NCI-H1105 treated with DMSO at 0.1 percent for 48 hours (cell line): Measurements from ENCODE around the gene RAPGEF1.

Experiments
- DNase-seq: peaks from one replicate; lab custom pipeline; 2025; lab: John Stamatoyannopoulos, UW

The RAPGEF1 gene

DNA sequence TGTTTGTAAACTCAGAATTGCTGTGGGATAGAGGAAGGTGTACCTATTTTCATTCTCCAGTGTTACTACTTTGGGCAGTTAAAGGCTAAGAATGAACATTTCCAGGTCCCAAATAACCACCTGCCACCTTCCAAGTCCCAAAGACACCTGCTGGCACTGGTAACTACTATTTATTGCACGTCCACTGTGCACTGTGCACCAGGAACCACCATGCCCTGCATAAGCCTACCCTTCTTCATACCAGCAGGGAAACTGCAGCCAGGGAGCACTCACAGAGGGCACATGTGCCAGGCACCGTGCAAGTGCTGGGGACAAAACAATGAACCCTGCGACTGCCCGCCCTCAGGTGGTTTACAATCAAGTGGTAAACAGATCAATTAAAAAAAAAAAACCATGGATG lies 34.9 kb downstream of the RAPGEF1 start:
- no peak for DNase-seq

DNA sequence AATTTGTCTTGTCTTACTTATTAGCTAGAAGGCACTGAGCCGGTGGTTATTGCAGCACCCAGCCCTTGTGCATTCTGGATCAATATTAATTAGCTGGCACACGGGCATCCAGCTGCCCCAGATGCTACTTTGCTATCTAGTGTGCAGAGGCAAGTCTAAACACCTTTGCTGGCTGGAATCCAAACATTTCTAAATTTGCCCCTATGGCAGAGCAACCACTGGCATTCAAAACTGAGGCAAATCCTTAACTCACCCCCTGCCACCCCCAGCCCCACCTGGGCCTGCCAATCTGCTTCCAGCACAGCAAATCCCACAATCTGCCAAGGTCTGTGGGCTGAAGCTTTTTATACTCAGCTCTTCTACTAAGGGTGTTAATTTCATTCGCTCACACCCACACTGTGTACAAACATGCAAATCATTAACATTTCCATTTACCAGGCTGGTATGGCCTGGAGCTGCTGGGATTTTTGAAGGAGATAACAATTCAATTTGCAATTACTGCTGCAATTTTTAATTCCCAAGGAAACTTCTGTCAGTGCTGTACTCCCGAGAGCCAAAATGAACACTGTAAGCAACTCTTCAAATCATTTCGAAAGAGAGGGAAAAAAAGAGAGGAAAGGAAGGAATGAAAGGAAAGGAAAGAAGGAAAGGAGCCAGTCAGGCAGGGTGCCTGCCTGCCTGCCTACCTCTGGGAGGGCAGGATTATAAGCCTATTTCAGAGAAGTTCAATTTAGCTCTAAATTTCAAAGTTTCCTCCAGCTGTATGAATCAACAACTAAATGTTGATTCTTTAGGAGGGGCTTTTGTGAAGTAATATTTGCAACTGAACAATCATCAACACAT lies 35.5 kb downstream of the RAPGEF1 start:
- peak; percentile 96 for DNase-seq

DNA sequence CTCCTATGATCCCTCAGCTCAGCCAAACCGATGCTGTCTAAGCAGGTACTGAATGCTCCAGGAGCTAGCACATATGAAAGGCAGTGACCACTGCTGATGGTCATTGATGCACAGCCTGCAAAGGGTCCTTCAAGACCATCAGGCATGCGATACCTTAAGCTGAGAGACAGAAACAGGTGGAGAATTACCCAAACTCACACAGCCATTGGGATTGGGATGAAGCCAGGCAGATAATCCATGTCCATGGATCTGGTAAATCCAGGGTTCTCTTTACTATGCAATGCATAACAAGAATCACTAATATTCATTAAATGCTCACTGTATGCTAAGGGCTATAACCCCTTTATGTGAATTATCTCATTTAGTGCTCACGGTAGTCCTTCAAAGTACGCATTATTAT lies 36.2 kb downstream of the RAPGEF1 start:
- DNase-seq, result no peak

DNA sequence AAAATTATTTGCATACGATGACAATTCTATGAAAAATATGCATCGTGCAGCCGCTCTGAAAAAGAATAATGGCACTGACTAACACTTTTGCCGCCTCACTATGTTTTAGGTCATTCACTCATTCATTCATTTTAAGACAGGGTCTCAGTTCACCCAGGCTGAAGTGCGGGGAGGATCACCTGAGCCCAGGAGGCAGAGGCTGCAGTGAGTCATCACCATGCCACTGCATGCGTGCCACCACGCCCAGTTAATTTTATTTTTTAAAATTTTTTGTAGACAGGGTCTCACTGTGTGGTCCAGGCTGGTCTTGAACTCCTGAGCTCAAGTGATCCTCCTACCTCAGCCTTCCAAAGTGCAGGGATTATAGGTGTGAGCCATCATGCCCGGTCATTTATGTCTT lies 37.0 kb downstream of the RAPGEF1 start:
- no peak for DNase-seq

DNA sequence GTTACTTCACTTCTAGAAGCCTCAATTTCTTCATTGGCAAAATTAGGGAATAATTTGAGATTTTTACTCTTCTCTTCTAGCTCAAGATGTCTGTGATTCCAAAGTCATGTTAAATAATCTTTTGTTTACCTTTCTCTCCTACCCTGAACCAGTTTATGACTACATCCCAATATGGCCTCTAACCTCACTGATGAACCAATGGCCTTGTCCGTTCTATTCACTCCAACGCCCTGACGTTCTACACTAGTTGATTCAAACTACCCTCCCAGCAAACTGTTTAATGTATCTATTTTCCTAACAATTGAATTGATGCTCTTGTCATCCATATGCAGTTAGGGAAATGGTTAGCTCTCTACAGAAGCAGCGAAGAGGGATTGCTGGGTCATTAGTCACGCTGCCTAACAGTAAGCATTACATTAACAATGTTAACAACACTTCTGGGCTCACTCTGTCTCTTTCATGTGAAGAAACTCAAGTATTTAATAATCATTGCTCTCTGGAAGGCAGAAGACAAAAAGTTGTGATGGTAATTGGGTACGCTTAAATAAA lies 38.0 kb downstream of the RAPGEF1 start:
- DNase-seq, result no peak

DNA sequence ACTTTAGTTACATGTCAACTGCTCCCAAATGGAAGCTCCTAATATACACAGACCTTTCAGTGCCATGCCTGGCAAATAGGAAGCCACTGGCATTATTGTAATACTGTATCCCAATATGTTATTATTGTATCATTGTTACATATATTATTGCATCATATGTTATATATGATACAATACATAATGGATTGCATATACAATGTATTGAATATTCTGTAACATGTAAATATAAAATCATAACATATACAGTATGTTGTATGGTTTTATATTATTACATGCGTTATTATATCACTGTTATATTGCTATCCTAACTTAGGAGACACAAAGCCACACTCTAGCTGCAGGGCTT lies 38.5 kb downstream of the RAPGEF1 start:
- no peak for DNase-seq

DNA sequence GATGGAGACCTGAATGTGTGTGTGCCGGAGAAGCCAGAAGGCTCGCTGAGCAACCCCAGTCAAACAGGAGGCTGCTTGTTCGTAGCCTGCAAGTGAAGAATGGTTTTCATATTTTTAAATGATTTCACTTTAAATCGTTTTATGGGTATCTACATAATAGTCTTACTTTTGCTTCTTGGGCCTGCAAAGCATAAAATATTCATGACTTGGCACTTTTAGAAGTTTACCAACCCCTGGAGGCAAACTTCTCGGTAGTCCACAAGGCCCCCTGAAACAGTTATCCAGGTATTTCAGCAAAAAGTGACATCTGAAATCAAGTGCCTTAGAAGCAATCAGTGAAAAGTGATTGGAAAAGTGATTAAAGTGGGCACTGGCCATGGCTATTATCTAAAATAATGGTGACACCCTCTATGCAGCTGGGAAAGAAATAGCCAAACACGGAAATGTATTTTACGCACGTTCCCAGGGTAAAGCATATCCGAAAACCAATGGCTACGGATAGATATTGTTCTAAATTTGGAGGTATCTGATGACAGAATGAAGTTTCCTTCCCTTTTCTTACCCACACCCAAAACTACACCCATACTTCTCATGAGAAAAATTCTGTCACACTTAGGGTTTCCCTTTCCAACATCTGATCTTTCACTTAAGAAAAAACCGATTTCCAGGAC lies 39.0 kb downstream of the RAPGEF1 start:
- no peak for DNase-seq

DNA sequence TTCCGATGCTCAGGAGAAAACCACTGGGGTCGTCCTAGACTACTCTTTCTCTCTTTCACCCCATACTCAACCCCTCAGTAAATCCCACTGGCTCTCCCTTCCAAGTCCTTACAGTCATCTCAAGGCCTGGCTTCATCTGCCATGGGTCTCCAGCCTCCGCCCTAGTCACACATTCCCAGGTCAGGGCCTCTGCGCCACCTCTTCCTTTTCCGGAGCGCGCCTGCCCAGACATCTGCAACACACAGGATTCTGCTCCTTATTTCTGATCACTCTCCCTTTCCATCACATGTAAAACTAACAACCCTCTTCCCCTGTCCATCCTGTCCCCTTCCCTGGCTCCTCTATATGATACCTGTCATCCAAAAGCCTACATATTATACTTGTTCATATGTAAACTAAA lies 39.8 kb downstream of the RAPGEF1 start:
- DNase-seq, result no peak

DNA sequence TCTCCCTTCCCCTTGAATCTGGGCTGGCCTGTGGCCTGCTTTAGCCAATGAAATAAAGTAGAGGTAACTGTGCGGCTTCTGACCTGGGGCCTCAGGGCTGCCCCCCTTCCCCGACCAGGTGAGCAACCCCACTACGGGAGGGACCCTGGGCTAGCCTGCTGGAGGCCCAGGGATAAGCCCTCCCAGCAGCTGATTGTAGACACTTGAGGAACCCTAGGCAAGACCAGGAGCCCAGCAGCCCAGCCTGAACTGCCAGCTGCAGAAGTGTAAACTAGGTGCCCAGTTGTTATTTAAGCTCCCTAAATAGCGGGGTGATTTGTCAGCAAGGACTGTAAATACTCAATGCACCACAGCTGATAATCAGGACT lies 41.3 kb downstream of the RAPGEF1 start:
- DNase-seq, result no peak

DNA sequence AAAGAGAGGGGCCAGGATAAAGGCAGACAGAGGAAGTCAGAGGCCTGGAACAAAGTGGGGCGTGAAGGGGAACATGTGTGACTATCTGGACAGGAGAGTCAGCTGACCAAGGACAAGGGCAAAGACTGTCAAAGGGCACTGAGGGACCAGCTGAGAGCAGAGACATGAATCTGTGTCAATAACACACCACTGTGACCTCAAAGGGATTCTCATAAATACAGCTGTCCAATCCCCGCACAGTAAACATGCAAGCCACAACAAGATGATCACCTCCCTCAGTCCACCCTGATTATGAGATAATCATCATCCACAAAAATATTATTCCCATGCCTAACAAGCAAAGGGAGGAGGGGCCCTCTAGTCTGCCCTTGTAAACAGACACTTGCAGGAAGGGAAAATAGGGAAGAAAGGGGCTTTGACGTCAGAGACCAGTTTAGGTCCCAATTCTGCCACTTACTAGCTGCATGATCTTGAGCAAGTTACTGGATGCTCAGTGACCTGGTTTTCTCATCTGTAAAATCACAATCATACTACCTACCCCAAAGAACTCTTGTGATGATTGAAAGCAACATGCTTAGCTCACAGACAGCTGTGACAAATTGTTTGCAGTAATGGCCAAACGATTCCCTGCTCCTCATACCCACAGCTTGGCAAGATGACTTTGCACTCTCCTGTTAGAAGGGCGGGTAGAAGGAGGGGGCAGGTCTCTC lies 41.8 kb downstream of the RAPGEF1 start:
- DNase-seq, result no peak

DNA sequence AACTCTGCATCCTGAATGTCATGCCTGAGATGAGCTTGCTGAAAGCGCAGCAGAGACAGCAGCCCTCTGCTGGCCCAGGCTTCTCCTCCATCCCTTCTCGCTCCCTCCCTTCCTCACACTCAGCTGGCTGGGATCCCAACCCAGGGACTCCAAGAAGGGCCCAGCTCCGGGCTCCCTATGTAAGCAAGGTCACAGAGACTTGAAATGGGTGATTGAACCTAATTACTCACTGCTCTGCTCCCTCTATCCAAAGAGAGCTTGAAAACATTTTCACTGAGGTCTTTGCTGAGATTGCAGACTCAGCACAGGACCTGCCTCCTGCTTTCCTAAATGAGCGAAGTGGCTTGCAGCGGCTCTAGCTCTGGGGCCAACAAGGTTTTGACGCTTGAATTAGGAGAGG lies 42.8 kb downstream of the RAPGEF1 start:
- peak; percentile 6 for DNase-seq

DNA sequence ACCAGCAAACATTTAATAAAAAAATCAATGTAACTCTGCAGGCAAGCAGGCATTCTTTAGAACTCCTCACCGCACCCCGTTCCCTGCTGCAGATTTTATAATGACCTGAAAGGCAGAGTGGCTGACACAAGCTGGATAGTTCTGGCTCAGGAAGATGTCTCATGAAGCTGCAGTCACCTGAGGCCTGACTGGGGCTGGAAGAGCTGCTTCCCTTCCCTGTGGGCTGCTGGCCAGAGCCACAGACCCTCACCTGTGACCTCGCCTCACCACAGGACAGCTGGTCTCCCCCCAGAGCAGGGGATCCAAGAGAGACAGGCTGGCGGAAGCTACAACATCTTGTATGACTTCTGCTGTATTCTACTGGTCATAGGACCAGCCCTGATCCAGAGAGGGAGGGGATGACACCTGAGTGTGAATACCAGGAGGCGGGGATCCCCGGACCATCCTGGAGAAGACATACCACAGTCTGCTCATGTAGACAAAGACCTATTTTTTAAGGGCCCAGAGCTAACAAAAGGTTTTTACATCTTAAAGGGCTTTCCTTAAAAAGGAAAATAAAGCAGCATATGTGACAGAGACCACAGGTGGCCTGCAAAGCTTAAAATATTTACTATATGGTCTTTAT lies 43.9 kb downstream of the RAPGEF1 start:
- DNase-seq, result no peak

DNA sequence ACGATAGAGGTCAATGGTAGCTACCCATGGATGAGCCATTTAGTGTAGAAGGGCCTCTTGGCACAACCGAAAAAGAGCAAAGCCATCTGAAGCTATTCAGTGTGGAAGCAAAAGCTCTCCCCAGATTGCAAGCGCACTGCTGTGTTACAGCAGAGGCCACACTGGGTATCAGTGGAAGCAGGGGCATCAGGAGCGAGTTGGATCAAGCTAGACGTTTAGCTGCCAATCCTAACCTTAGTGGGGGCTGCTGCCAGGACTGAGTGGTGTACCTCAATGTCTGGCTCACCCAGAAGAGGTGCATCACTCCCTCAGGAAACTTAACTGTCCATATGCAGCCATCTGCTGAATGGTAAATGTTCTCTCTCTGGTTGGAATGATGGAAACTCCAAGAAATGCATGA lies 44.5 kb downstream of the RAPGEF1 start:
- DNase-seq, result no peak

DNA sequence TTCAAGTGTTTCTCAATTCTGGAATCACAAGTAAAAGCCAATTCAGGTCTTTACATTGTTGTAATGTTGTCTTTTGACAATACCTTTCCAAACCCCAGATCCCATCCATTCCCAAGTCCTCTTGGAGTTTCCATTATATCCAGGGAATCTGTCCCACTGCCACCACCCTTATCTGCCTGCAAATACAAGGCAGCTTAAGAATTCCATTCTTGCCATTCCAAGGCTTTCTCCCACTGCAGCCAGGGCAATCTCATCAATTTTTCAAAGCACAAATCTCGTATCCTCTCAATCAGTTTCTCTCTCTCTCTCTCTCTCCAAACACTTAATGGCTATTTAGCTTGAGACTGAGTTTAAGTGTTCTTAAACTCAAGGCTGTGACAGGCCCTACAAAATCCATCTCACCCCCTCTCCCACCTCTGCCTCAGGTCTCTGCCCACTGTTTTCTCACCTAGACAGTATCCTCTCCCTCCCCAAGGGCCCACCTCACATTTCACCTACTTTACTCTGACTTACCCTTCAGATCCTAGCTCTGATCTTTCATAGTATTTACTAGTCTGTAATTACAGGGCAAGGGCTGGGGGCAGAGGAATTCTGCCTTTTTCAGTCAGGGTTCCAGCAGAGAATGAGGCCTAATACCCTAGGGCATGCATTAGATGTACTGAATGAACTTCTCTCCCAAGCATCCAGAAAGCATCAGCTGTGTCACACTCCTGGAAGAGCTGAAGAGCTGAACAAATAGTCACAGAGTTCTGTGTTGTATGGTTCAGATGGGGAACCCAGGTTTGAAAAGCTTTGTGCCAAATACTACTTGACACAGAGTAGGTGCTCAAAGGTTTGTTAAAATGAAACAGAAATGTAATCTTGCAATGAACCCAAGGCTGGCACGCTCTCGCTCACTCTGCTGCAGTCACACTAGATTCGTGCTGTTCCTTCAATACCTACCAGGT lies 46.0 kb downstream of the RAPGEF1 start:
- no peak for DNase-seq

DNA sequence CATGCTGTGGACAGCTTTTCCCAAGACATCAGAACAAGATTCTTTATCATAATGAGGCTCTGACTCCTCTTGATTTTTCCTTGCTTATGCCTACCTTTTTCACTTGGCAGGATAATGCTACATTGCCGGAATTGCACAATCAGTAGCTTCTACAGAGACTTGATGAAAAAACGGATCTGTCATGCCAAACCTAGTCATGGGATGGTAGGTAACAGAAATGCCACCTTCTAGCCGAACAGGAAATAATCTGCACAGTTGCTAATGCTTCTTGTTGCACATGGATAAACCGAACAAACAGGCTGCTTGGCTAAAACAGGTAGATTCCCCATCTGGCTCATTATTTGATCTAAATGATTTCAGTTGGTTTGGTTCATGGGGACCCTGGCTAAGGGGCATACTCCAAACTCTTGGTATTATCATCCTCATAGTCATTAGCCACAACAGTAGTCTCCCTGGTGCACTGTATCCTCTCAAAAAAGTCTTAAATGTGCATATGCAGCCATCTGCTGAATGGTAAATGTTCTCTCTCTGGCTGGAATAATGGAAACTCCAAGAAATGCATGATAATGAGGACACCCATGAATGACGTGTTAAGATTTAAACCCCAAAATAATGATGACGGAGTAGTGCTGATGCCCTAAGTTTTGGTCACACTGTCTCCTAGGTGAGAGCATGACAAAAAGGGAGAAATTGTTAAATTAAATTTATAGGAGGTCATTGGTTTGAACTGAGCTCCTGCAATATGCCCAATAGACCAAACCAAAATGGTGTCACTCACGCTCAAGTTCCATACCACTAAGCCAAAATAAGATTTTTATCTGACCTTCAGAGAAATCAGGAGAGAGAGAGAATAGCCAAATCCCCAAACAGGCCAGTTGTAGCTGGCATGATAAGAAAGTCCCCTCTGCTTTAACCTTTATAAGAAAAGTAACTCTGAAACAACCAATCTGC lies 47.0 kb downstream of the RAPGEF1 start:
- DNase-seq, result no peak

DNA sequence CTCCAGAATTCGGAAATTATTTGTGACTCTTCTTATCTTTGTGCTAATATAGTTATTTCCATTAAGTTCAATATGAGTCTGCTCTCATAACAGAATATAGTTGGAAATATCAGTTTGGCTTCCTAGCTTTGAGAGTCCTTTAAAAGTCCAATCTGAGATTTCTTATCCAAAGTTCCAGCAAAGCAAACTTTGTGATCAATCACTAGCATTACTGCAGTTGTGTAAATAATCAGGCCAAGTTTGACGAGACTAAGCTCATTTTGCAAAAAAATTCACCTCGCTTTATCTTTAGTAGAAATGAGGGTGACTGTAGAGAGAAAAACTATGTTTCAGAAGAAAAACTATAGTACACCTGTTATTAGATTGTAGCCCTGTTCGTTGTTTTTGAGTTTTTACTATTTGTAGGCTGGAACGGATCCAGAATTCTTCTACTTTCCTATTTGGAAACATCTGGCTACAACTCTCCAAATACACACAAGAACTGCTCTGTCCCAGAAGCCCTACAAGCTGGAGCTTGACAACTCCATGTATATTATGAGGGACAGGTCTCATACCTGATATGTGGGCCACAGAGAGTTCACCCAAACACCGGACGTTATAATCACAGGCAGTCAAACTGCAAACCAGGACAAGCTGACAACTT lies 47.8 kb downstream of the RAPGEF1 start:
- DNase-seq, result no peak

DNA sequence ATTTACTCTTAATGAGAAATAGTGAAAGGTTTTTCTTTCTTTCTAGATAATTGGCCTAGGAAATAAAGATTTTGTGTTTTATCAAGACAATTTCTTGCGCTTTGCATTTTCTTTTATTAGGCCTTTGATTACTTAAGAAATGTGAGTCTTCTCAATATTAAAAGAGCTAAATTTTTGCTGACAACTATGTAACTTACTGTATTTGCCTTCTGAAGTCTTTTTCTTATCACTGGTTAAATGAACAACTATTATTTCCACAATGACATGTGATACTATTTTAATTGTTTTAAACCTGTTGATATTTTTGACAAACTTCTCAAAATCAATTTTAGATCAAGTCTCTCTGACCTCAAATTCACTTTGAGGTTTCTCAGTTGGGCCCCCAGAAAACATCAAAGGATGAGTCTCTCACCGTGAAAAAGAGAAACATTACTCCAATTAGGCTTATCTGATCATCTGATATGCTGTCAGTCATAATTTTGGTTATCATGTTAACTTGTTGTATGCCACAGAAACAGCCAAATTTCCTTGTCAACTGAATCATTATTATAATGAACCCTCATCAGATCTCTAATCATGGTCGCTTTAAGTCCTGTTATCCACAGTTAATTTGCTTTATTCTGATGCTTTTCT lies 48.8 kb downstream of the RAPGEF1 start:
- no peak for DNase-seq

DNA sequence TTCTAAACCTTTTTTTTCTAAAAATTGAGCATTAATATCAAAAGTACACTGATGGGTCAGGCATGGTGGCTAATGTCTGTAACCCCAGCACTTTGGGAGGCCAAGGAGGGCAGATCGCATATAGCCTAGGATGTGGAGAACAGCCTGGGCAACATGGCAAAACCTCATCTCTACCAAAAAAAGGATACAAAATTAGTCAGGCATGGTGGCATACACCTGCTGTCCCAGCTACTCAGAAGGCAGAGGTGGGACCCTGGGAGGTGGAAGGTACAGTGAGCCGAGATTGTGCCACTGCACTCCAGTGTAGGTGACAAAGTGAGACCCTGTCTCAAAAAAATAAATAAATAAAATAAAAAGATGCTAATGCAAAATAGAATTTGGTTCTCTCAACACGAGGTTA lies 49.4 kb downstream of the RAPGEF1 start:
- no peak for DNase-seq

DNA sequence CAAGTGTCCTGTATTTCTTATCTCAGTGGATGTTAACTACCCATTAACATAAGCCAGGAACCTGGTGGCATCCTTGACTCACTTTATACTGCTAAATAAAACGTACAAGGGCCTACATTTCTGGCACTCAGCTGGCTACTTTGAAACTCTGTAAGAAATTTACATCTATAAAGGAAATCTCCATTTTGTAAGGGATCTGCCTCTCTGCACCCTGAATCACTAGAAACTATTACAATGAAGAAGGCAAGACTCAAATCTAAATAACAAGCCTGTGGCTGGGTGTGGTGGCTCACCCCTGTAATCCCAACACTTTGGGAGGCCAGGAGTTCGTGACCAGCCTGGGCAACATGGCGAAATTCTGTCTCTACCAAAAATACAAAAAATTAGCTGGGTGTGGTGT lies 51.5 kb downstream of the RAPGEF1 start:
- no peak for DNase-seq
